Glutamatergic neuron (in vitro differentiated cells): ENCODE measurements around the gene ZPBP2. TPM values are rescaled to one million over a fixed set of nuclear protein-coding genes. Genes with fewer than 3 reads are reported as not detected.

Source experiments
- DNase-seq: peaks from one replicate; pipeline ENCODE4 v3.0.0; 2022
- H3K27ac Mint-ChIP-seq: one replicate; pipeline ENCODE4 v1.8.0; 2020; ENCODE audit warnings: mild to moderate bottlenecking, mixed read lengths, inconsistent platforms; ENCODE audit not compliant: unreplicated experiment
- H3K27me3 Mint-ChIP-seq: one replicate; pipeline ENCODE4 v1.8.0; 2020; ENCODE audit warnings: mild to moderate bottlenecking, moderate library complexity, mixed read lengths, inconsistent platforms; ENCODE audit not compliant: unreplicated experiment
- H3K36me3 Mint-ChIP-seq: one replicate; pipeline ENCODE4 v1.8.0; 2020; ENCODE audit warnings: mild to moderate bottlenecking, mixed read lengths, inconsistent platforms; ENCODE audit not compliant: unreplicated experiment
- H3K4me1 Mint-ChIP-seq: one replicate; pipeline ENCODE4 v1.8.0; 2020; ENCODE audit warnings: mild to moderate bottlenecking, low read depth, mixed read lengths, inconsistent platforms; ENCODE audit not compliant: unreplicated experiment
- H3K4me3 Mint-ChIP-seq: one replicate; pipeline ENCODE4 v1.8.0; 2020; ENCODE audit warnings: mild to moderate bottlenecking, mixed read lengths, inconsistent platforms; ENCODE audit not compliant: unreplicated experiment
- H3K9me3 Mint-ChIP-seq: one replicate; pipeline ENCODE4 v1.8.0; 2020; ENCODE audit warnings: mild to moderate bottlenecking, moderate library complexity, mixed read lengths, inconsistent platforms; ENCODE audit not compliant: unreplicated experiment
- CTCF ChIP-seq: fragments of 200-600 bp; sonication (generic); IDR thresholded peaks from one replicate; pipeline ENCODE4 v1.5.0; 2021; ENCODE audit not compliant: partially characterized antibody, unreplicated experiment
- total RNA-seq: library from RNA; stranded (reverse); fragmentation: NEBNext Ultra II Directional; extraction: Animal tissue kit (Norgen Biotek cat#: 25700); gene quantifications from one replicate; pipeline ENCODE4 v1.2.1, GENCODE V29; 2021; ENCODE audit not compliant: unreplicated experiment

ZPBP2 gene
- total RNA-seq, 1 donor from 2014 or later, result not detected

GRCh38 chr17:39863918-39864746 lies 3.9 kb upstream of the ZPBP2 start, which contains the start of gene IKZF3:
Gene IKZF3, minus strand, starts transcription at chr17:39864312. Its CDS starts 186 bp downstream, at chr17:39864126.
- H3K4me1 Mint-ChIP-seq, result no peaks in the 10 kb centered on the region
- H3K27ac Mint-ChIP-seq, result no peak within 1 kb of the TSS
- H3K27me3 Mint-ChIP-seq, result peaks cover 14% of the 10 kb centered on the region
- H3K9me3 Mint-ChIP-seq, result peaks cover 4% of the 10 kb centered on the region
- TF ChIP-seq CTCF, result no peak
- peak within 1 kb of the TSS; percentile 3 for H3K4me3 Mint-ChIP-seq
- peaks cover 10% of the 10 kb centered on the region for H3K36me3 Mint-ChIP-seq
- DNase-seq, result peak; percentile 81

DNA sequence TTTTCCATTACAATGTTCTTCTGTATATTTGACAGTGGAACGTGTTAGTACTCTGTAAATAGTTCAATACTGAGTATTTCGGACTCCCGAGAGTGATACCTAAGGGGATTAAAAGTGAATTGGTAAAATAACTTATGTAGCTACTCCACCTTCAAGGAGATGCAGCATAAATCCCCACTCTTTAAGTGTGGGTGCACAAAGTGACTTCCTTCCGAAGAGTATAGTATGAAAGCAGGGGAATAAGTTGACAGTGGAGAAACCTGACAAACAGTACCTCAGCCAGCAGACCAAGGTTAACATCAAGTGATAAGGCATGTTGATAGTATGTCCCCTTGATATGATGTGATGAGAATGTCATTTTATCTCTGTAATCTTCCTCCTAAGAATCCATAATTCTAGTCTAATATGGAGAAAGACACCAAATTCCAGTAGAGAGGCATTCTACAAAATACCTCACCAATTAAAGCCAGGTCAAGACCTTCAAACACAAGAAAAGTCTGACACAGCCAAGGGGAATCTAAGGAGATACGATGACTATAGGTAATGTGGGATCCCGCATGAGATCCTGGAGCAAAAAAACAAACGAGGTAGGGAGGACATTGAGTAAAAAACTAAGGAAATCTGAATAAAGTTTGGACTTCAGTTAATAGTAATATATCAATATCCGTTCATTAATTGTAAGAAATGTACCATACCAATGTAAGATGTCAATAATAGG lies 1.8 kb upstream of the ZPBP2 start:
- H3K27me3 Mint-ChIP-seq, result peaks cover 14% of the 10 kb centered on the region
- H3K4me3 Mint-ChIP-seq, result no peak overlapping the region
- no peak for TF ChIP-seq CTCF
- H3K36me3 Mint-ChIP-seq, result peaks cover 10% of the 10 kb centered on the region
- DNase-seq, result no peak
- H3K4me1 Mint-ChIP-seq, result no peaks in the 10 kb centered on the region
- H3K9me3 Mint-ChIP-seq, result peaks cover 4% of the 10 kb centered on the region
- H3K27ac Mint-ChIP-seq, result no peak overlapping the region

GRCh38 chr17:39867084-39867879 lies 720 bp upstream of the ZPBP2 start:
- Mint-ChIP-seq H3K27me3 (peaks cover 16% of the 10 kb centered on the region), H3K4me1 (no peaks in the 10 kb centered on the region), H3K36me3 (peaks cover 10% of the 10 kb centered on the region), H3K9me3 (peaks cover 4% of the 10 kb centered on the region), H3K4me3 (no peak overlapping the region), H3K27ac (no peak overlapping the region)
- no peak for DNase-seq
- TF ChIP-seq CTCF, result no peak

DNA sequence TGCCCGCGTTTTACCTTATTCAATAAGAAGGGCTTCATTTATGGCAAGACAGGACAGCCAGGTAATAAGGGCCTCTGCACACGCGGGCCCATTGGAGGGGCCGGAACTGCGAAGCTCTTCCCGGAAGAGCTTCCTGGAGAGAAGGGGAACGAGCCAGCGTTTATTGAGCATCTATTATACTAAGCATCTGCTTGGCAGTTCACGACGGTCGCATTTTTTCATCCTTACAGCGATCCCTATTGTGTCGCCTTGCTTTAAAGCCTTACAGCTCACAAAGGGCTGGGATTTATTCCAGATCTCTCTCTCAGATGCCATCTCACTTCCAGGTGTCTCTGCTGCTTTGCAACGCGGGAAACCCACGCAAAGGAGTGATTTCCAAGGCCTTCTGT lies 546 bp downstream of the ZPBP2 start:
- Mint-ChIP-seq H3K4me3 (no peak overlapping the region), H3K36me3 (peaks cover 10% of the 10 kb centered on the region), H3K4me1 (no peaks in the 10 kb centered on the region), H3K27ac (no peak overlapping the region), H3K27me3 (peaks cover 13% of the 10 kb centered on the region), H3K9me3 (peaks cover 4% of the 10 kb centered on the region)
- DNase-seq, result no peak
- no peak for TF ChIP-seq CTCF
